HCT116 (cell line): ENCODE measurements around the gene CAPN3. TPM values are rescaled to one million over a fixed set of nuclear protein-coding genes. Genes with fewer than 3 reads are reported as not detected.

Experiments
- ATAC-seq: fragments of 200-7000 bp; cut with Tn5 transposase; 2 replicates; pipeline ENCODE4 v1.9.1; 2020; ENCODE audit warnings: mild to moderate bottlenecking, moderate library complexity
- BruUV-seq: library from RNA; stranded (reverse); fragments of 400-500 nt; replicated peaks from 2 replicates; lab custom pipeline; 2021; lab: Mats Ljungman, UMichigan
- CTCF ChIA-PET: fragments of 300-600 bp; sonication (Branson Sonifier 250); formaldehyde crosslinking; loops from one replicate; lab custom pipeline; 2021; ENCODE audit warnings: antibody characterized with exemption; lab: Charles Lee
- POLR2A ChIA-PET: fragments of 300-600, 350-600 bp; sonication (Branson Sonifier 250); formaldehyde crosslinking; loops from one replicate; lab custom pipeline; 2021; ENCODE audit warnings: antibody characterized with exemption; lab: Charles Lee
- RAD21 ChIA-PET, 2 experiments: fragments of 300-600 bp; sonication (Branson Sonifier 250); formaldehyde crosslinking; loops; one replicate each; lab custom pipeline; 2023; ENCODE audit warnings: low total read pairs in 2 of 2; ENCODE audit not compliant: uncharacterized antibody in 2 of 2, unreplicated experiment in 2 of 2, low non-redundant PET in 1 of 2; lab: Charles Lee
- DNase-seq: peaks from one replicate; pipeline ENCODE4 v3.0.0-alpha.2; 2010; ENCODE audit warnings: low read depth, low spot score
- H2AFZ ChIP-seq: fragments of 200-600 bp; shearing (Covaris generic), sonication (generic); 2 replicates; pipeline ENCODE4 v1.6.1; 2017; ENCODE audit warnings: low read depth, mixed run types, mixed read lengths, antibody characterized with exemption, low read length; ENCODE audit not compliant: poor library complexity, severe bottlenecking
- H3K27ac ChIP-seq: 2 replicates; pipeline ENCODE4 v1.5.1; 2012; ENCODE audit warnings: low read depth, low read length
- H3K27me3 ChIP-seq: fragments of 200-600 bp; sonication (generic); 2 replicates; pipeline ENCODE4 v1.6.1; 2016; ENCODE audit warnings: mixed run types, low read length, mixed read lengths; ENCODE audit not compliant: insufficient read depth
- H3K36me3 ChIP-seq, 2 experiments: fragments of 200-500 bp in 1 of 2; fragments of 200-600 bp in 1 of 2; sonication (Bioruptor generic) in 1 of 2; sonication (generic) in 1 of 2; 2 replicates each; pipeline versions ENCODE4 v1.5.1 to v1.6.1; 2014 to 2016; ENCODE audit warnings: low read length in 2 of 2, inconsistent platforms in 1 of 2, mixed read lengths in 1 of 2, mixed run types in 1 of 2; ENCODE audit not compliant: insufficient read depth in 2 of 2, control insufficient read depth in 1 of 2
- H3K4me1 ChIP-seq, 2 experiments: fragments of 200-600 bp in 1 of 2; sonication (generic) in 1 of 2; 2 replicates each; pipeline versions ENCODE4 v1.5.1 to v1.6.1; 2012 to 2017; ENCODE audit warnings: low read length in 2 of 2, inconsistent platforms in 1 of 2, mild to moderate bottlenecking in 1 of 2, mixed read lengths in 1 of 2, mixed run types in 1 of 2, moderate library complexity in 1 of 2; ENCODE audit not compliant: insufficient read depth in 2 of 2, control insufficient read depth in 1 of 2
- H3K4me2 ChIP-seq: fragments of 200-600 bp; sonication (generic); 2 replicates; pipeline ENCODE4 v1.6.1; 2017; ENCODE audit warnings: mixed run types, low read length, mixed read lengths
- H3K4me3 ChIP-seq, 2 experiments: fragments of 200-600 bp in 1 of 2; sonication (generic) in 1 of 2; replicated peaks in 1 of 2; 2 replicates each; pipeline ENCODE4 v1.5.1; 2011 to 2016; ENCODE audit warnings: low read length in 2 of 2, control low read depth in 1 of 2, low read depth in 1 of 2, mild to moderate bottlenecking in 1 of 2, mixed read lengths in 1 of 2, mixed run types in 1 of 2
- H3K79me2 ChIP-seq: fragments of 200-600 bp; sonication (generic); 2 replicates; pipeline ENCODE4 v1.6.1; 2017; ENCODE audit warnings: mild to moderate bottlenecking, mixed run types, low read length, moderate library complexity, mixed read lengths; ENCODE audit not compliant: insufficient read depth
- H3K9ac ChIP-seq: fragments of 200-600 bp; sonication (generic); 2 replicates; pipeline ENCODE4 v1.6.1; 2016; ENCODE audit warnings: low read length, mixed read lengths
- H3K9me2 ChIP-seq: fragments of 200-600 bp; sonication (generic), shearing (Covaris generic); 2 replicates; pipeline ENCODE4 v1.6.1; 2017; ENCODE audit warnings: mixed run types, mild to moderate bottlenecking, moderate library complexity; ENCODE audit not compliant: insufficient read depth
- H3K9me3 ChIP-seq, 2 experiments: fragments of 200-500 bp in 1 of 2; fragments of 200-600 bp in 1 of 2; sonication (Bioruptor generic) in 1 of 2; sonication (generic) in 1 of 2; 2 replicates each; pipeline ENCODE4 v1.6.1; 2014 to 2017; ENCODE audit warnings: low read length in 2 of 2, mixed read lengths in 2 of 2, inconsistent platforms in 1 of 2, low read depth in 1 of 2, mild to moderate bottlenecking in 1 of 2, mixed run types in 1 of 2, moderate library complexity in 1 of 2; ENCODE audit not compliant: control insufficient read depth in 1 of 2, insufficient read depth in 1 of 2
- H4K20me1 ChIP-seq: fragments of 200-600 bp; sonication (generic), shearing (Covaris generic); 2 replicates; pipeline ENCODE4 v1.6.1; 2017; ENCODE audit warnings: mixed run types, mild to moderate bottlenecking, moderate library complexity; ENCODE audit not compliant: insufficient read depth
- EGR1 ChIP-seq: IDR thresholded peaks from 2 replicates; pipeline ENCODE4 v1.6.1; 2012; ENCODE audit warnings: low read depth
- ELF1 ChIP-seq: IDR thresholded peaks from 2 replicates; pipeline ENCODE4 v1.6.1; 2012; ENCODE audit warnings: low read depth, borderline replicate concordance
- EZH2 ChIP-seq: fragments of 200-600 bp; sonication (generic); IDR thresholded peaks from 2 replicates; pipeline ENCODE4 v1.6.1; 2017; ENCODE audit warnings: antibody characterized with exemption, mixed run types
- SP1 ChIP-seq: IDR thresholded peaks from 2 replicates; pipeline ENCODE4 v1.6.1; 2012; ENCODE audit warnings: low read depth
- YY1 ChIP-seq: IDR thresholded peaks from 2 replicates; pipeline ENCODE4 v1.6.1; 2011; ENCODE audit warnings: low read length, low read depth, moderate library complexity, mild to moderate bottlenecking; ENCODE audit not compliant: insufficient replicate concordance; ENCODE audit errors: extremely low read depth
- intact Hi-C: fragments of 100-400 bp; cut with micrococcal nuclease; formaldehyde crosslinking; loops from 2 replicates; pipeline ENCODE4 v1.10.0; 2022
- total RNA-seq: library from RNA; stranded (reverse); gene quantifications from one replicate; pipeline ENCODE4 v1.2.1, GENCODE V29; 2021; ENCODE audit not compliant: unreplicated experiment
- TF ChIP-seq, protein P1 (sequence below): IDR thresholded peaks from 2 replicates; pipeline ENCODE4 v1.6.1; 2011; ENCODE audit warnings: mild to moderate bottlenecking, low read length, moderate library complexity; ENCODE audit not compliant: insufficient replicate concordance; ENCODE audit errors: extremely low read depth
- TF ChIP-seq, protein P2 (sequence below): IDR thresholded peaks from 2 replicates; pipeline ENCODE4 v1.6.1; 2012
- TF ChIP-seq, protein P3 (sequence below): IDR thresholded peaks from 2 replicates; pipeline ENCODE4 v1.6.1; 2012

The CAPN3 gene
- total RNA-seq, 1 experiment from 2014 or later = 1.8 TPM

DNA sequence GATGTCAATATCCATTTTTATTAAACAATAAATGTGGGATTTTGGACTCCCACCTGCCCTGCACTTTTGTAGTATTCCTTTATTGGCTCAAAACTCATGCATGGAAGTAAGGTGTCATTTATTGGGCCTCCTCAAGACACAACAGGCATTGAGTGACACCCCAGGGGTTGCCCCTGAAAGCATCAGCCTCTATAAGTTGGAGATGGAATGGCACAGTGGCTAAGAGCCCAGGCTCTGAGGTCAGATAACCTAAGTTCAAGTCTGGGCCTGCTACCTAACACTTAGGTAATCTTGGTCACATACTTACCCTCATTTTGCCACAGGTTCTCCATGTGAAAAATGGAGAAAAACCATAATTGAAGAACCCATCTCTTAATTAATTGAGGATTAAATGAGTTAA is 4.6 kb downstream of the CAPN3 start:
- ATAC-seq (no peak), DNase-seq (no peak)
- POLR2A ChIA-PET = no interaction called here
- no peak overlapping the region for H2AFZ ChIP-seq
- no peaks in the 10 kb centered on the region for H3K9me3 ChIP-seq
- H3K9ac ChIP-seq = no peak overlapping the region
- intact Hi-C loops = no loop called here
- CTCF ChIA-PET = interaction anchor here (1.0 kb wide), 1 partner anchor 21 kb away, joined by 5 read pairs; no protein-coding TSS in a partner anchor
- no peak overlapping the region for H3K4me3 ChIP-seq
- RAD21 ChIA-PET = no interaction called here
- no peak overlapping the region for H3K4me2 ChIP-seq
- no peaks in the 10 kb centered on the region for H3K4me1 ChIP-seq
- no peaks in the 10 kb centered on the region for H3K79me2 ChIP-seq
- H3K9me2 ChIP-seq = no peaks in the 10 kb centered on the region
- TF ChIP-seq ELF1 = no peak
- TF ChIP-seq, protein P1, sequence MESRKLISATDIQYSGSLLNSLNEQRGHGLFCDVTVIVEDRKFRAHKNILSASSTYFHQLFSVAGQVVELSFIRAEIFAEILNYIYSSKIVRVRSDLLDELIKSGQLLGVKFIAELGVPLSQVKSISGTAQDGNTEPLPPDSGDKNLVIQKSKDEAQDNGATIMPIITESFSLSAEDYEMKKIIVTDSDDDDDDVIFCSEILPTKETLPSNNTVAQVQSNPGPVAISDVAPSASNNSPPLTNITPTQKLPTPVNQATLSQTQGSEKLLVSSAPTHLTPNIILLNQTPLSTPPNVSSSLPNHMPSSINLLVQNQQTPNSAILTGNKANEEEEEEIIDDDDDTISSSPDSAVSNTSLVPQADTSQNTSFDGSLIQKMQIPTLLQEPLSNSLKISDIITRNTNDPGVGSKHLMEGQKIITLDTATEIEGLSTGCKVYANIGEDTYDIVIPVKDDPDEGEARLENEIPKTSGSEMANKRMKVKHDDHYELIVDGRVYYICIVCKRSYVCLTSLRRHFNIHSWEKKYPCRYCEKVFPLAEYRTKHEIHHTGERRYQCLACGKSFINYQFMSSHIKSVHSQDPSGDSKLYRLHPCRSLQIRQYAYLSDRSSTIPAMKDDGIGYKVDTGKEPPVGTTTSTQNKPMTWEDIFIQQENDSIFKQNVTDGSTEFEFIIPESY = no peak
- no peak for TF ChIP-seq EGR1
- TF ChIP-seq EZH2 = no peak
- TF ChIP-seq YY1 = no peak
- TF ChIP-seq, protein P2, sequence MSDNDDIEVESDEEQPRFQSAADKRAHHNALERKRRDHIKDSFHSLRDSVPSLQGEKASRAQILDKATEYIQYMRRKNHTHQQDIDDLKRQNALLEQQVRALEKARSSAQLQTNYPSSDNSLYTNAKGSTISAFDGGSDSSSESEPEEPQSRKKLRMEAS = no peak
- TF ChIP-seq SP1 = no peak
- TF ChIP-seq, protein P3, sequence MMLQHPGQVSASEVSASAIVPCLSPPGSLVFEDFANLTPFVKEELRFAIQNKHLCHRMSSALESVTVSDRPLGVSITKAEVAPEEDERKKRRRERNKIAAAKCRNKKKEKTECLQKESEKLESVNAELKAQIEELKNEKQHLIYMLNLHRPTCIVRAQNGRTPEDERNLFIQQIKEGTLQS = no peak
- no peak overlapping the region for H3K27ac ChIP-seq
- H3K36me3 ChIP-seq = no peaks in the 10 kb centered on the region
- no TSS peak for BruUV-seq
- no peaks in the 10 kb centered on the region for H3K27me3 ChIP-seq
- no peaks in the 10 kb centered on the region for H4K20me1 ChIP-seq
